Measurements from ENCODE around the gene TMEM89. TPM values are rescaled to one million over a fixed set of nuclear protein-coding genes. Genes with fewer than 3 reads are reported as not detected.

Gene TMEM89
- total RNA-seq, 1 experiment from 2014 or later = 0.74 TPM

DNA sequence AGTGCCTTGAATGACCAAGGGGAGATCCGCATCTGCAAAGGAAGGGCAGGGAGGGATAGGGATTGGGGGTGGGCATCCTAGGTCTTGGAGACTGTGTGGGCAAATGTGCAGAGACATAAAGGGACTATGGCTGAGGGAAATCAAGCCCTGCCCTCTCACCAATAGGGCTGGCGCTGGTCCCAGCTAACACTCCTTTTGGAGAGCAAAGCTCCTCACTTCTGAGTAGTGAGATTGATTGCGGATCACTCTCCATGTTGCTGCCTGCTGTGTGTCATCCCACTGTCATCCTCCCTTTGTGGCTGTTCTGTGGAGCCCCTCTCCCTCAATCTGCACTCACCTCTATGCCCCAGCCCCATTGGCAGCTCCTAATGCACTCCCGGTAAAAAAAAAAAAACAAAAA, 43.4 kb upstream of the TMEM89 start:
- Histone ChIP-seq H3K4me2 (ENCODE audit: insufficient read depth, insufficient read length, low read length) (no peak overlapping the region), H3K14ac (ENCODE audit: insufficient read depth, low read length) (no peak overlapping the region), H3K79me1 (ENCODE audit: insufficient read depth, low read depth, low read length, poor library complexity, severe bottlenecking) (no peaks in the 10 kb centered on the region), H2BK20ac (ENCODE audit: low read depth, low read length, poor library complexity, severe bottlenecking) (no peak overlapping the region), H4K8ac (replicated peaks; ENCODE audit: insufficient read length, low read depth, low read length) (no peak overlapping the region), H2BK15ac (ENCODE audit: low read depth, low read length) (no peak overlapping the region), H3K9ac (ENCODE audit: extremely low read depth, insufficient read length, low read length) (no peak overlapping the region), H4K20me1 (ENCODE audit: control insufficient read depth, insufficient read depth, insufficient read length) (no peaks in the 10 kb centered on the region), H2BK120ac (ENCODE audit: low read depth, low read length, poor library complexity, severe bottlenecking) (no peak overlapping the region), H3K56ac (ENCODE audit: insufficient read length, low read depth, low read length) (no peak overlapping the region), H3K4me1 (ENCODE audit: insufficient read depth, low read length) (no peaks in the 10 kb centered on the region), H3T11ph (ENCODE audit: low read length) (no peak overlapping the region), H3K23ac (ENCODE audit: insufficient read length, low read depth, low read length) (no peak overlapping the region), H2BK12ac (ENCODE audit: insufficient read length, low read depth, low read length) (no peak overlapping the region), H3K9me3 (ENCODE audit: control insufficient read depth, low read depth, low read length) (no peaks in the 10 kb centered on the region), H3K27me3 (ENCODE audit: insufficient read depth, low read length) (no peaks in the 10 kb centered on the region), H4K91ac (ENCODE audit: insufficient read length, low read depth, low read length) (peak overlapping the region; percentile 10), H2AK5ac (ENCODE audit: insufficient read length, low read length) (peak overlapping the region; percentile 47), H3K79me2 (ENCODE audit: insufficient read depth, low read length) (no peaks in the 10 kb centered on the region), H2BK5ac (ENCODE audit: insufficient read length, low read length) (no peak overlapping the region), H3K27ac (ENCODE audit: insufficient read length, low read depth, low read length) (no peak overlapping the region), H3K18ac (ENCODE audit: insufficient read length, low read depth, low read length) (no peak overlapping the region), H2AFZ (ENCODE audit: low read length) (no peak overlapping the region), H3K4ac (ENCODE audit: low read depth, low read length) (no peak overlapping the region), H3K23me2 (ENCODE audit: insufficient read length, low read depth, low read length, poor library complexity, severe bottlenecking) (peaks cover 18% of the 10 kb centered on the region), H4K5ac (ENCODE audit: insufficient read length, low read depth, low read length) (no peak overlapping the region)
- H3K4me3 Mint-ChIP-seq = peak overlapping the region in 1 of 2 experiments; percentile 92; a peak in 2 of 5 replicates
- H3K27ac Mint-ChIP-seq = peak overlapping the region; percentile 83 to 99 (median 97); a peak in 4 of 7 replicates
- H3K36me3 Mint-ChIP-seq (ENCODE audit: insufficient read depth in 1 of 3, low read depth in 3 of 3) = peaks cover 14 to 43% (median 31%) of the 10 kb centered on the region in 3 experiments
- TF ChIP-seq, protein P1, sequence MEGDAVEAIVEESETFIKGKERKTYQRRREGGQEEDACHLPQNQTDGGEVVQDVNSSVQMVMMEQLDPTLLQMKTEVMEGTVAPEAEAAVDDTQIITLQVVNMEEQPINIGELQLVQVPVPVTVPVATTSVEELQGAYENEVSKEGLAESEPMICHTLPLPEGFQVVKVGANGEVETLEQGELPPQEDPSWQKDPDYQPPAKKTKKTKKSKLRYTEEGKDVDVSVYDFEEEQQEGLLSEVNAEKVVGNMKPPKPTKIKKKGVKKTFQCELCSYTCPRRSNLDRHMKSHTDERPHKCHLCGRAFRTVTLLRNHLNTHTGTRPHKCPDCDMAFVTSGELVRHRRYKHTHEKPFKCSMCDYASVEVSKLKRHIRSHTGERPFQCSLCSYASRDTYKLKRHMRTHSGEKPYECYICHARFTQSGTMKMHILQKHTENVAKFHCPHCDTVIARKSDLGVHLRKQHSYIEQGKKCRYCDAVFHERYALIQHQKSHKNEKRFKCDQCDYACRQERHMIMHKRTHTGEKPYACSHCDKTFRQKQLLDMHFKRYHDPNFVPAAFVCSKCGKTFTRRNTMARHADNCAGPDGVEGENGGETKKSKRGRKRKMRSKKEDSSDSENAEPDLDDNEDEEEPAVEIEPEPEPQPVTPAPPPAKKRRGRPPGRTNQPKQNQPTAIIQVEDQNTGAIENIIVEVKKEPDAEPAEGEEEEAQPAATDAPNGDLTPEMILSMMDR (conservative IDR thresholded peaks at IDR 0.05) = no peak
- H3K9me3 Mint-ChIP-seq = peaks cover 0 to 2% of the 10 kb centered on the region in 2 experiments; a peak in 3 of 5 replicates
- no CpG with 5 or more reads among the region's 4 CpGs for WGBS (ENCODE audit: extremely low coverage, insufficient read length, low lambda C conversion rate)
- DNase-seq = no peak
- H3K4me1 Mint-ChIP-seq = peaks cover 16 to 17% of the 10 kb centered on the region in 2 experiments
- peaks cover 2% of the 10 kb centered on the region; the same call in 1 of the 2 replicates for H3K27me3 Mint-ChIP-seq (ENCODE audit: low read depth)

Data from H9 (cell line).